Small intestine (tissue), 7 donors: ENCODE data around the gene ZSWIM3. TPM values are rescaled to one million over a fixed set of nuclear protein-coding genes. Genes with fewer than 3 reads are reported as not detected.
A peak's percentile ranks its signal among the peaks of the same experiment; 100 is the strongest.

Source experiments
- DNase-seq, 2 donors: peaks; one replicate each; pipeline versions ENCODE4 v3.0.0 to v3.0.0-alpha.2; 2013
- FAIRE-seq: peaks from 2 replicates; lab custom pipeline; 2012; peaks lifted over from hg19 to GRCh38; lab: Jason Lieb, UNC
- H3K27ac ChIP-seq, 3 donors: one replicate each; pipeline ENCODE4 v1.5.1; 2013; ENCODE audit warnings: low read length in 2 of 3, mild to moderate bottlenecking in 2 of 3, control low read depth in 1 of 3, inconsistent platforms in 1 of 3, low read depth in 1 of 3, moderate library complexity in 1 of 3
- H3K27me3 ChIP-seq, 3 donors: one replicate each; pipeline ENCODE4 v1.6.1; 2013; ENCODE audit warnings: low read length in 3 of 3, inconsistent platforms in 1 of 3; ENCODE audit not compliant: control insufficient read depth in 3 of 3, insufficient read depth in 3 of 3
- H3K36me3 ChIP-seq, 3 donors: one replicate each; pipeline ENCODE4 v1.6.1; 2013; ENCODE audit warnings: low read length in 3 of 3, inconsistent platforms in 1 of 3, low read depth in 1 of 3, mild to moderate bottlenecking in 1 of 3, moderate library complexity in 1 of 3; ENCODE audit not compliant: control insufficient read depth in 3 of 3, insufficient read depth in 2 of 3
- H3K4me1 ChIP-seq, 3 donors: one replicate each; pipeline ENCODE4 v1.6.1; 2013; ENCODE audit warnings: low read length in 2 of 3, inconsistent platforms in 1 of 3, low read depth in 1 of 3, mild to moderate bottlenecking in 1 of 3, moderate library complexity in 1 of 3; ENCODE audit not compliant: control insufficient read depth in 3 of 3, insufficient read depth in 2 of 3
- H3K4me3 ChIP-seq, 3 donors: one replicate each; pipeline ENCODE4 v1.5.1; 2013; ENCODE audit warnings: low read length in 3 of 3, control low read depth in 1 of 3, inconsistent platforms in 1 of 3, low read depth in 1 of 3, mild to moderate bottlenecking in 1 of 3, moderate library complexity in 1 of 3
- H3K9me3 ChIP-seq, 2 donors: one replicate each; pipeline ENCODE4 v1.6.1; 2013; ENCODE audit warnings: low read depth in 1 of 2, low read length in 1 of 2; ENCODE audit not compliant: control insufficient read depth in 2 of 2, insufficient read depth in 1 of 2
- WGBS, 3 donors: extraction: QIAGEN DNeasy Blood & Tissue Kit; methylation state at CpG; one replicate each; pipeline ENCODE4 v1.1.7; 2013; 5-methylcytosine and 5-hydroxymethylcytosine counted together
- polyA plus RNA-seq, 4 donors: library from polyadenylated mRNA; stranded (reverse) in 3 of 4; unstranded in 1 of 4; fragments of 200-250 nt in 3 of 4; fragments of 120-200 nt in 1 of 4; gene quantifications; one replicate each; pipeline versions ENCODE4 v1.2.1 to v1.2.3, GENCODE V29; 2013
- donor health status: healthy with polysubstance abuse.
- donor health status: control.
- donor health status: control.
- donor health status: Bipolar disorder and iron deficiency.
- donor health status: healthy.

ZSWIM3 gene
- polyA plus RNA-seq, 4 donors: 2.7 to 6.8 (median 4.1) TPM

DNA sequence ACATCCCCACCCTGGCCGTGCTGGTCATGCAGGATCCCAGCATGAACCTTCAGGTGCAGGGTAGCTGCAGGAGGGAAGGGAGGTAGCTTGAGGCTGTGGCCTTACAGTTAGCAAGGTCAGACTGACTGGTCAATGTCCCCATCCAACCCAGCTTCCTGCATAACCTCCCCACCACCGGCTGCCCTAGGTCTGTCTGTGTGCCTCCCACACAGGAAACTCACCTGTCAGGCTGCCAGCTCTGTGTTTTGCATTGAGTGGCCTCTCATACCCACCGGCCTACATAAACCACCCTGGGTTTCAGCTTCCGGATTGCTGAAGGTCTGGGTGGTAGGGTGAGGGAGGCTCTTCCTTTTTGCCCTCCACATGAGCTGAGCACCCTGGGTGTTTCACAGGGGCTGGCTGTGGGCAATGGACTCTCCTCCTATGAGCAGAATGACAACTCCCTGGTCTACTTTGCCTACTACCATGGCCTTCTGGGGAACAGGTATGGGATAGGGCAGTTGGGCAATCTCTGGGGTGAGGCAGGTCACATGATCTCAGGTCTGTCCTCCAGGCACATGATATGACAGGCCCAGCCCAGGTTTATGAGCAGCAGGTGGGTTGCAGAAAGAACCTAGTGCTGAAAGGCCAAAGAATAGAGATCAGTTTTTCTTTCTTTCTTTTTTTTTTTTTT lies 35.5 kb downstream of the ZSWIM3 start:
- 47 to 69% (median 61%) methylated on average over 4 of the region's 4 CpGs for WGBS, 3 donors
- Histone ChIP-seq H3K9me3 (no peaks in the 10 kb centered on the region), H3K27ac (peak overlapping the region in 2 of 3 donors; percentile 12 to 86), H3K36me3 (peaks cover 5 to 66% (median 11%) of the 10 kb centered on the region in 3 donors), H3K4me1 (peaks cover 0 to 22% (median 6%) of the 10 kb centered on the region in 3 donors), H3K4me3 (peak overlapping the region in 1 of 3 donors; percentile 70), H3K27me3 (no peaks in the 10 kb centered on the region)
- DNase-seq: peak; percentile 76 to 92
- no peak for FAIRE-seq

GRCh38 chr20:45893831-45894230 lies 36.4 kb downstream of the ZSWIM3 start:
- Histone ChIP-seq H3K27me3 (no peaks in the 10 kb centered on the region), H3K4me3 (peak overlapping the region in 1 of 3 donors; percentile 70), H3K9me3 (no peaks in the 10 kb centered on the region), H3K36me3 (peaks cover 5 to 67% (median 11%) of the 10 kb centered on the region in 3 donors), H3K27ac (peak overlapping the region in 1 of 3 donors; percentile 86), H3K4me1 (peaks cover 0 to 22% (median 6%) of the 10 kb centered on the region in 3 donors)
- FAIRE-seq: no peak
- WGBS, 3 donors: 88 to 98% (median 93%) methylated on average over 4 of the region's 4 CpGs
- no peak for DNase-seq

DNA sequence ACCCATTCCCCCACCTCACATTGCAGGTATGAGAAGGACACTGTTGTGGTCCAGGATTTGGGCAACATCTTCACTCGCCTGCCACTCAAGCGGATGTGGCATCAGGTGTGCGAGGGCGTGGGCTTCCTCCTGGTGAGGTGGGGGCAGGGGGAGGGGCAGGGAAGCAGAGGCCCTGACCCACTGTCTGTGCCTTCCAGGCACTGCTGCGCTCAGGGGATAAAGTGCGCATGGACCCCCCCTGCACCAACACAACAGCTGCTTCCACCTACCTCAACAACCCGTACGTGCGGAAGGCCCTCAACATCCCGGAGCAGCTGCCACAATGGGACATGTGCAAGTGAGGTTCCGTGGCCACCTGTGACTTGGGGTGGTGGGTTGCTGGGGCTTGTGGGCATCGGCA lies 37.4 kb downstream of the ZSWIM3 start:
- peaks cover 0 to 22% (median 6%) of the 10 kb centered on the region in 3 donors for H3K4me1 ChIP-seq
- peaks cover 5 to 75% (median 11%) of the 10 kb centered on the region in 3 donors for H3K36me3 ChIP-seq
- H3K4me3 ChIP-seq: no peak overlapping the region
- FAIRE-seq (no peak), DNase-seq (no peak)
- H3K27me3 ChIP-seq: no peaks in the 10 kb centered on the region
- no peak overlapping the region for H3K27ac ChIP-seq
- no peaks in the 10 kb centered on the region for H3K9me3 ChIP-seq
- 77 to 89% (median 79%) methylated on average over 12 of the region's 12 CpGs for WGBS, 3 donors

GRCh38 chr20:45896641-45897161 lies 39.3 kb downstream of the ZSWIM3 start:
- peaks cover 5 to 85% (median 16%) of the 10 kb centered on the region in 3 donors for H3K36me3 ChIP-seq
- no peaks in the 10 kb centered on the region for H3K27me3 ChIP-seq
- FAIRE-seq: no peak
- H3K27ac ChIP-seq: no peak overlapping the region
- no peak for DNase-seq
- peaks cover 0 to 22% (median 6%) of the 10 kb centered on the region in 3 donors for H3K4me1 ChIP-seq
- H3K9me3 ChIP-seq: no peaks in the 10 kb centered on the region
- 93 to 96% (median 93%) methylated on average over 13 to 14 of the region's 14 CpGs for WGBS, 3 donors
- H3K4me3 ChIP-seq: no peak overlapping the region

DNA sequence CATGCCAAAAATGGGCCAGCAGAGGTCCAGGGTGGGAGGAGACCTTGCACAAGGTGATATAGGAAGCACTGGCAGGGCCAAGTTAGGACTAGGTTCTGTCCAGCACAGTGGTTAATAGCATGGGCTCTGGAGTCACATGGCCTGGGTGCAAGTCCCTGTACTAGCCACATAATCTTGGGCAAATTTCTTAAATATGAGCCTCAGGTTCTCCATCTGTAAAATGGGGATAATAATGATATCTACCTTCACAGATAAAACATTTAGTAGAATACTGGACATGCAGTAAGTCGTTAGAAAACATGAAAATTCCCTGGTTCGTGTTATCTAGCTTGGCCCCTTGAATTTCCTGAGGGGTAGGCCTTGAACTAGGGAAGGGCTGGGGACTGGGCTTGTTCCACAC lies 39.9 kb downstream of the ZSWIM3 start:
- Histone ChIP-seq H3K9me3 (no peaks in the 10 kb centered on the region), H3K27me3 (no peaks in the 10 kb centered on the region), H3K36me3 (peaks cover 5 to 85% (median 16%) of the 10 kb centered on the region in 3 donors), H3K4me1 (peaks cover 0 to 21% (median 6%) of the 10 kb centered on the region in 3 donors), H3K27ac (no peak overlapping the region), H3K4me3 (no peak overlapping the region)
- no peak for FAIRE-seq
- DNase-seq: no peak
- WGBS, 3 donors: 79 to 91% (median 86%) methylated on average over 2 of the region's 2 CpGs

DNA sequence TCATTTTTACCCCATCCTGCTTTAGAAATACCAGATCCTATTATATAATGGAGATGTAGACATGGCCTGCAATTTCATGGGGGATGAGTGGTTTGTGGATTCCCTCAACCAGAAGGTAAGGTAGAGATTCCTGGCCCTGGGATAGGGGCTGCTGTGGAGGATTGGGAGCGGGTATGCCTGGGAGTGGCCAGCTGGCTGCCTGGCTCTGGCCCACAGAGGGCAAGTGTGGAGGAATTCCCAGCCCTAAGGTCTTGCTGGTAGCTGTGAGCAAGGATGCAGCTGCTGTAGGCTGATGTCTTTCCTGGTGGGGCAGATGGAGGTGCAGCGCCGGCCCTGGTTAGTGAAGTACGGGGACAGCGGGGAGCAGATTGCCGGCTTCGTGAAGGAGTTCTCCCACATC lies 40.3 kb downstream of the ZSWIM3 start:
- DNase-seq (no peak), FAIRE-seq (no peak)
- Histone ChIP-seq H3K27me3 (no peaks in the 10 kb centered on the region), H3K27ac (no peak overlapping the region), H3K4me3 (no peak overlapping the region), H3K9me3 (no peaks in the 10 kb centered on the region), H3K36me3 (peaks cover 5 to 83% (median 16%) of the 10 kb centered on the region in 3 donors), H3K4me1 (peaks cover 0 to 17% (median 4%) of the 10 kb centered on the region in 3 donors)
- WGBS, 3 donors: 95 to 98% (median 95%) methylated on average over 7 of the region's 7 CpGs

DNA sequence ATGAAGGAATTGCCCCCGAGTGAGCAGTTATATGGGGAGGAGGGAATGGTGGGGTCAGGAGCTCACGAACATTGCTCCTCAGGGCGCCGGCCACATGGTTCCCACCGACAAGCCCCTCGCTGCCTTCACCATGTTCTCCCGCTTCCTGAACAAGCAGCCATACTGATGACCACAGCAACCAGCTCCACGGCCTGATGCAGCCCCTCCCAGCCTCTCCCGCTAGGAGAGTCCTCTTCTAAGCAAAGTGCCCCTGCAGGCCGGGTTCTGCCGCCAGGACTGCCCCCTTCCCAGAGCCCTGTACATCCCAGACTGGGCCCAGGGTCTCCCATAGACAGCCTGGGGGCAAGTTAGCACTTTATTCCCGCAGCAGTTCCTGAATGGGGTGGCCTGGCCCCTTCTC lies 40.9 kb downstream of the ZSWIM3 start:
- H3K27ac ChIP-seq: no peak overlapping the region
- DNase-seq (no peak), FAIRE-seq (no peak)
- H3K9me3 ChIP-seq: no peaks in the 10 kb centered on the region
- 87 to 92% (median 91%) methylated on average over 12 of the region's 12 CpGs for WGBS, 3 donors
- H3K27me3 ChIP-seq: no peaks in the 10 kb centered on the region
- no peak overlapping the region for H3K4me3 ChIP-seq
- peaks cover 0 to 13% (median 0%) of the 10 kb centered on the region in 3 donors for H3K4me1 ChIP-seq
- peaks cover 5 to 78% (median 16%) of the 10 kb centered on the region in 3 donors for H3K36me3 ChIP-seq

DNA sequence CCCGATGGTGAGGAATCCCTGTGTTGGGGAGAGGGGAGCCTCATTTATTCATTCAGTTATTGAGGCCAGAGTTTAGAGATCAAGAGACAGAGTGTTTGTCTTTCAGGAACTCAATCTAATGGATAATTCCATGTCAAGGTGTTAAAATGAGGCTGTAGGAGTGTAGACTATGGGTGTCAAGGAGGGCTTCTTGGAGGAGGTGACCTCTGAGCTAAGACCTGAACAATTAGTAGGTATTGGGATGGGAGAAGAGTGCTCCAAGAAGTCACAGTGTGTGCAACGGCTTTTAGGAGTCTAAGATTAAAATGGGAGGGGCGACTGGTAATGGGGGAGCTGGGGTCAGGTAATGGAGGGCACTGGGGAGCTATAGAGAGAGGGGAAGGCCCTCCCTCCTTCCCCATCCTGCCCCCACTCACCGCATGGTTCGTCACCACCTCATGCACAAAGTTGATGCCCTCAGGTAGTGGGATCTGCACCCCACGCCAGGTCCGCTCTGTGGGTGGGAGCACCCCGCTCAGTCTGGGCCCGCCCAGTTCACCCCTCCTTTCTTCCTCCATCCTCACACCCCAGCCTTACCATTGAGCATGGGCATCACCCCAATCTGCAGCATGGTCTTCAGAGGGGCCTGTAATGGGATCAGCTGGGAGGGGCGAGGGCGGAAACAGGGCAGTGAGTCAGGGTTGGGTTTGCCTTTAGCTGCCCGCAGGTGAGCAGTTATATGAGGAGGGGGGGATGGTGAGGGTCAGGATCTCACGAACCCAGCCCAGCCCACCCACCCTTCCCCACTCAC lies 41.8 kb downstream of the ZSWIM3 start:
- FAIRE-seq: no peak

More for the DNA sequence above, 41.8 kb downstream of the ZSWIM3 start:
- Histone ChIP-seq H3K4me1 (peaks cover 0 to 4% (median 0%) of the 10 kb centered on the region in 3 donors), H3K27ac (no peak overlapping the region), H3K9me3 (no peaks in the 10 kb centered on the region), H3K4me3 (no peak overlapping the region), H3K36me3 (peaks cover 3 to 69% (median 14%) of the 10 kb centered on the region in 3 donors), H3K27me3 (no peaks in the 10 kb centered on the region)
- 87 to 89% (median 88%) methylated on average over 13 of the region's 13 CpGs for WGBS, 3 donors
- DNase-seq: no peak
